Activated B cell treated with CpG ODN at 0.5 μM for 24 hours (primary cell): ENCODE data around the gene SERPIND1. TPM values are rescaled to one million over a fixed set of nuclear protein-coding genes. Genes with fewer than 3 reads are reported as not detected.

Experiments used
- ATAC-seq: fragments of 200-7000 bp; cut with Tn5 transposase; one replicate; pipeline ENCODE4 v1.10.0; 2021; ENCODE audit warnings: low read depth, mild to moderate bottlenecking, moderate library complexity
- CTCF ChIA-PET: fragments of 350-600 bp; sonication (Branson Sonifier 250); formaldehyde crosslinking; loops from one replicate; lab custom pipeline; 2021; ENCODE audit warnings: antibody characterized with exemption; lab: Charles Lee
- POLR2A ChIA-PET: fragments of 350-600 bp; sonication (Branson Sonifier 250); formaldehyde crosslinking; loops from one replicate; lab custom pipeline; 2021; ENCODE audit warnings: antibody characterized with exemption; lab: Charles Lee
- DNase-seq: peaks from one replicate; pipeline ENCODE4 v3.0.0; 2022
- H3K27ac Mint-ChIP-seq: one replicate; pipeline ENCODE4 v1.8.0; 2020; ENCODE audit warnings: mixed read lengths
- H3K27me3 Mint-ChIP-seq: one replicate; pipeline ENCODE4 v1.8.0; 2021; ENCODE audit warnings: mixed read lengths
- H3K36me3 Mint-ChIP-seq: one replicate; pipeline ENCODE4 v1.8.0; 2021; ENCODE audit warnings: low read depth, mixed read lengths
- H3K4me1 Mint-ChIP-seq: one replicate; pipeline ENCODE4 v1.8.0; 2021; ENCODE audit warnings: mixed read lengths
- H3K4me3 Mint-ChIP-seq: one replicate; pipeline ENCODE4 v1.8.0; 2020; ENCODE audit warnings: mild to moderate bottlenecking, mixed read lengths
- H3K9me3 Mint-ChIP-seq: one replicate; pipeline ENCODE4 v1.8.0; 2020; ENCODE audit warnings: mixed read lengths
- CTCF ChIP-seq: fragments of 200-600 bp; IDR thresholded peaks from one replicate; pipeline ENCODE4 v1.8.0; 2022; ENCODE audit warnings: antibody characterized with exemption, mild to moderate bottlenecking
- intact Hi-C: fragments of 100-400 bp; cut with micrococcal nuclease; formaldehyde crosslinking; loops from one replicate; pipeline ENCODE4 v1.15.1; 2024
- total RNA-seq: library from RNA; stranded (reverse); gene quantifications from 2 replicates; pipeline ENCODE4 v1.2.3, GENCODE V29; 2022

SERPIND1 gene, protein sequence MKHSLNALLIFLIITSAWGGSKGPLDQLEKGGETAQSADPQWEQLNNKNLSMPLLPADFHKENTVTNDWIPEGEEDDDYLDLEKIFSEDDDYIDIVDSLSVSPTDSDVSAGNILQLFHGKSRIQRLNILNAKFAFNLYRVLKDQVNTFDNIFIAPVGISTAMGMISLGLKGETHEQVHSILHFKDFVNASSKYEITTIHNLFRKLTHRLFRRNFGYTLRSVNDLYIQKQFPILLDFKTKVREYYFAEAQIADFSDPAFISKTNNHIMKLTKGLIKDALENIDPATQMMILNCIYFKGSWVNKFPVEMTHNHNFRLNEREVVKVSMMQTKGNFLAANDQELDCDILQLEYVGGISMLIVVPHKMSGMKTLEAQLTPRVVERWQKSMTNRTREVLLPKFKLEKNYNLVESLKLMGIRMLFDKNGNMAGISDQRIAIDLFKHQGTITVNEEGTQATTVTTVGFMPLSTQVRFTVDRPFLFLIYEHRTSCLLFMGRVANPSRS
- not detected in 2 replicates for total RNA-seq

DNA sequence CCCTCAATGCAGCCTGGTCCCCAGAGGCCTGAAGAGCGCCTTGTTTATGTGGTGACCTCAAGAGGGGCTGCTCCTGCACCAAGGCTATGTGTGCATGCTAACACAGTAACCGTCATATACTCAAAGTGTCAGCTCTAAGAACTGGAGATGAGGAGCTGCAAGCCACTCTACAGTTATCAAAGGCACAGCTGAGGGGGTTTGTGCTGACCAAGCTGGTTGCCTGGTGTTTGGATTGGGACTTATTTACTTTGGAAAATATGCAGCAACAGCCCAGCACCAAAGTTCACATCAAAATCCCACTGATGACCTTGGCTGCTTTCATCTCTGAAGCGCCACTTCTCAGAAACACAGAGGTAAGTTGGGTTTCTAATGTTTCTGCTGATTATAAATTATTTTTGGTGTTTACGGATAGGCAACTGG lies at the start of gene SERPIND1:
Gene SERPIND1, plus strand, starts transcription at position 321 of the 420 bp plus-strand sequence. CDS start 5,200 bp downstream, outside the sequence.
- Mint-ChIP-seq H3K4me1 (no peaks in the 10 kb centered on the region), H3K36me3 (peaks cover 43% of the 10 kb centered on the region), H3K4me3 (no peak within 1 kb of the TSS), H3K27me3 (no peaks in the 10 kb centered on the region), H3K27ac (no peak within 1 kb of the TSS), H3K9me3 (no peaks in the 10 kb centered on the region)
- ChIA-PET CTCF (interaction anchor here (1.1 kb wide), 1 partner anchor 10 kb away, joined by 3 read pairs; no protein-coding TSS in a partner anchor), POLR2A (no interaction called here)
- no peak for TF ChIP-seq CTCF
- intact Hi-C loops, result no loop called here
- ATAC-seq, result no peak
- no peak for DNase-seq

- no peak for DNase-seq
- CTCF ChIA-PET, result no interaction called here
- no peak overlapping the region for H3K4me3 Mint-ChIP-seq
- no peaks in the 10 kb centered on the region for H3K9me3 Mint-ChIP-seq
- no peak for TF ChIP-seq CTCF
- no peak for ATAC-seq
- POLR2A ChIA-PET, result interaction anchor here (0.5 to 0.6 kb wide), 2 partner anchors 200 to 1421 kb away, joined by 5 to 6 read pairs; no protein-coding TSS in a partner anchor
- H3K36me3 Mint-ChIP-seq, result peaks cover 53% of the 10 kb centered on the region
- intact Hi-C loops, result no loop called here
- H3K27me3 Mint-ChIP-seq, result no peaks in the 10 kb centered on the region
- peaks cover 18% of the 10 kb centered on the region for H3K4me1 Mint-ChIP-seq
- H3K27ac Mint-ChIP-seq, result no peak overlapping the region
Observed at GRCh38 chr22:20724676-20725454, 49.0 kb upstream of the SERPIND1 start.

- H3K9me3 Mint-ChIP-seq, result no peaks in the 10 kb centered on the region
- peaks cover 50% of the 10 kb centered on the region for H3K36me3 Mint-ChIP-seq
- H3K4me1 Mint-ChIP-seq, result peaks cover 15% of the 10 kb centered on the region
- no peak overlapping the region for H3K27ac Mint-ChIP-seq
- TF ChIP-seq CTCF, result no peak
- no peaks in the 10 kb centered on the region for H3K27me3 Mint-ChIP-seq
- intact Hi-C loops, result no loop called here
- ATAC-seq (no peak), DNase-seq (no peak)
- no peak overlapping the region for H3K4me3 Mint-ChIP-seq
- POLR2A ChIA-PET, result no interaction called here
- CTCF ChIA-PET, result interaction anchor here (0.6 kb wide), 1 partner anchor 713 kb away, joined by 3 read pairs; no protein-coding TSS in a partner anchor
Observed at GRCh38 chr22:20725987-20726558, 47.8 kb upstream of the SERPIND1 start.

DNA sequence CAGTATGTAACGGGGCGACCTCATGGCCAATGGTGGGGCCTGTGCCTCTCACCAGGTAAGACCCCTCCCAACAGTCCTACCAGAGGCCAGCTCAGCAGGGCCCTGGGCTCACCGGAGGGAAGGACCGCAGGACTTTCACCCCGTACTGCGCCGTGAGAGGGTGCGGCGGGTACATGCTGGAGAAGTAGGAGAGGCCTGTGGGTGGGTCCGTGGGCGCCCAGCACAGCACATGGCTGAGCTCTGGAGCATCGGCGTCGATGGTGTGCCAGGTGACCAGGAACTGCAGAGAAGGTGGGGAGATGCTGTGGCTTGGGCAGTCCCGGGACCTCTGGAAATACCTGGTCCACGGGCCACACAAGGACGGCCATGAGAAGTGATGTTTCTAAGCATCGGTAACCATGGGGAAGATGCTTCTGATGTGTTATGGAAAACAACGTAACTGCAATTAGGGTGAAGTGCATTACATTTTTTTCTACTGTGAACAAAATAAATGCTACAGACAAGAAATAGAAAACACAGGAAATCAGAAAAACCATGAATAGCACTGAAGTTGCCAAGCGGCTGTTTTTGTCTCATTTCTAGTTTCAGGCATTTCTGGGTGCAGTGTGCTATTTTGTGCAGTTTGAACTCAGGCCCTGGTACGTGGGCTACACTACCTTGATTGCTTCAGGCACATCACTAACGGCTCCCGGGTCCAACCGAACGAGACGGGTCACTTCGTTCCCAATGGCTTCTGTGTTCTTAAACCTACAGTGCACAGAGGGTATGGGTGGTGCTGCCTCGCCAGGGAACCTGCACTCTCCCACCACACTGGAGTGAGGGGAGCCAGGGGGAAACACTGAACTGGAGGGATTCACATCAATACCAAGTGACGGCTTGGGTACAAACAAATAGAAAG lies 46.5 kb upstream of the SERPIND1 start:
- H3K9me3 Mint-ChIP-seq, result no peaks in the 10 kb centered on the region
- no peaks in the 10 kb centered on the region for H3K27me3 Mint-ChIP-seq
- ATAC-seq (no peak), DNase-seq (no peak)
- ChIA-PET POLR2A (no interaction called here), CTCF (no interaction called here)
- no peak overlapping the region for H3K27ac Mint-ChIP-seq
- intact Hi-C loops, result no loop called here
- H3K36me3 Mint-ChIP-seq, result peaks cover 53% of the 10 kb centered on the region
- H3K4me3 Mint-ChIP-seq, result no peak overlapping the region
- TF ChIP-seq CTCF, result no peak
- peaks cover 2% of the 10 kb centered on the region for H3K4me1 Mint-ChIP-seq
